Measurements from ENCODE around the gene C1QTNF3.

DNA sequence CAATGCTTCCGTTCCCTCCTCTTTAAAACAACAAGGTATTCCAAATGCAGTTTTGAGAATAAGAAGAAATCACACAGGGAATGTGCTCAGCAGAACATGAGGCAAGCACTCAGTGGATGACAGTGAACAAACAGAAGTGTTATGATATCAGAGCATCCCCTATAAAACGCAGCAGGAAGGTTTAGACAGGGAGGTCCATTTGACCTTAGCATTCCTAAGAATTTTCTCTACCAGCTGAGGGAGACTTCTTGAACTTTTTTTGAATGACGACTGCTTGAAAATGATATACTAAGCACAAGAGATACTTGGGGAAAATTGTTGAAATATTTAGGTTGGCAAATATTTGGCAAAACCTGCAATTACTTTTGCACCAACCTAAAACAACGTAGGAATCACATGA, 39.1 kb downstream of the C1QTNF3 start:
- TF ChIP-seq, protein P1, sequence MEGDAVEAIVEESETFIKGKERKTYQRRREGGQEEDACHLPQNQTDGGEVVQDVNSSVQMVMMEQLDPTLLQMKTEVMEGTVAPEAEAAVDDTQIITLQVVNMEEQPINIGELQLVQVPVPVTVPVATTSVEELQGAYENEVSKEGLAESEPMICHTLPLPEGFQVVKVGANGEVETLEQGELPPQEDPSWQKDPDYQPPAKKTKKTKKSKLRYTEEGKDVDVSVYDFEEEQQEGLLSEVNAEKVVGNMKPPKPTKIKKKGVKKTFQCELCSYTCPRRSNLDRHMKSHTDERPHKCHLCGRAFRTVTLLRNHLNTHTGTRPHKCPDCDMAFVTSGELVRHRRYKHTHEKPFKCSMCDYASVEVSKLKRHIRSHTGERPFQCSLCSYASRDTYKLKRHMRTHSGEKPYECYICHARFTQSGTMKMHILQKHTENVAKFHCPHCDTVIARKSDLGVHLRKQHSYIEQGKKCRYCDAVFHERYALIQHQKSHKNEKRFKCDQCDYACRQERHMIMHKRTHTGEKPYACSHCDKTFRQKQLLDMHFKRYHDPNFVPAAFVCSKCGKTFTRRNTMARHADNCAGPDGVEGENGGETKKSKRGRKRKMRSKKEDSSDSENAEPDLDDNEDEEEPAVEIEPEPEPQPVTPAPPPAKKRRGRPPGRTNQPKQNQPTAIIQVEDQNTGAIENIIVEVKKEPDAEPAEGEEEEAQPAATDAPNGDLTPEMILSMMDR (IDR thresholded peaks at IDR 0.05): no peak
- TF ChIP-seq EP300 (IDR thresholded peaks at IDR 0.05): no peak
- TF ChIP-seq POLR2A (IDR thresholded peaks at IDR 0.05; ENCODE audit: low read depth): no peak

Data from esophagus muscularis mucosa (tissue), 4 donors.